GM18508 (cell line): Measurements from ENCODE around the gene UST.
"Not testable (repeated sequence)": the region's sequence is repeated elsewhere in the genome, so short reads cannot be mapped to it uniquely, and the experiment has no call there.

ENCODE experiments used
- ATAC-seq: cut with Tn5 transposase; IDR thresholded peaks from one replicate; pipeline ENCODE4 v1.9.1; 2021; ENCODE audit warnings: moderate number of reproducible peaks; ENCODE audit not compliant: insufficient read depth, unreplicated experiment

UST gene

DNA sequence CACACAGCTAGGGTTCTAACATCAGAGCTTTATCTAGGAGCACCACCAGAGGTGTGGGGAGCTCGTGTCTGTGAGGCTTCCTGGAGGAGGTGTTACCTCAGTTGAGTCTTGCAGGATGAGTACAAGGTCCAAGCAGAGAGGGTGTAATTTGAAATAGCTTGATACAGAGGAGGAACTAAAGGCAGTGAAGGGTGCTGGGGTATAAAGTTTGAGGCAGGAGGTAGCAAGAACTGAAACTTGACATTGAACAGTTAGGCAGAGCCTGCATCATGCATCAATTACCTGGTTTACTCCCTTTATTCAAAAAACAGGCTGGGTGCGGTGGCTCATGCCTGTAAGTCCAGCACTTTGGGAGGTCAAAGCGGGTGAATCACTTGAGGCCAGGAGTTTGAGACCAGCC, 241.2 kb downstream of the UST start:
- ATAC-seq: no peak

DNA sequence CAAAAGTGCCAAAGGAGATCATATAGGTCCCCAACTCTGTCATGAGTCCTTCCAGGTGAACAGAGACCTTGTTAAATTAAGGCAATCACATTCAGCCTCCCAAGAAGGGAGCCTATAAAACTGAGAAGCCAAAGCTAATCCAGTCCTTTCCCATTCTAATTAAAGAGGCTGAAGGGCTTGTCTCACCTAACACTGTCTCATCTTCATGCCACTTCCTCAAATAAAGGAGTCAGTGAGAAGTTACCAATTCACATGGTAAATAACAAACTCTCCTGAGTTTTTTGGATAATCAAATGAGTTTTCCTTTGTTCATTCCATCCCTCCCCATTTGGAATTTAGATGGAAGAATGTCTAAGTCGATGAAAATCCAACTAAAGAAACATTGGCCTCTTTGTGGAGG, 242.8 kb downstream of the UST start:
- no peak for ATAC-seq

DNA sequence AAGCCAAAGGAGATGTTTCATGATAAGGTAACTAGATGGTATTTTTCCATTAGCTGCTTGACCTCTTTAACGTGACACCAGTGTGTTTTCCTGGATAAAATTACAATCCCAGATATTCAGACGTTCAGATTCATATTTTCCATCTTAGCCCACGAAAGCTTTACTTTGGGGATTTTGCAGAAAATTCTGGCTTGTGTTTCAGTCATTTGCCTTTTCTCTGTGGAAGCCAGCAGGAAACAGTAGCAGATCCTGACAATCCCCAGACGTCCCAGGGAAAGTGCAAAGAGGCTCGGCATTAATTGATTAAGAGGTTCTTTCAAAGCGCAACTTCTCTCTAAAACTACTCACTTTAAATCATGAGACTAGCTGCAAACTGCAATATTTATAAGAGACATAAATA, 243.6 kb downstream of the UST start:
- ATAC-seq: no peak

DNA sequence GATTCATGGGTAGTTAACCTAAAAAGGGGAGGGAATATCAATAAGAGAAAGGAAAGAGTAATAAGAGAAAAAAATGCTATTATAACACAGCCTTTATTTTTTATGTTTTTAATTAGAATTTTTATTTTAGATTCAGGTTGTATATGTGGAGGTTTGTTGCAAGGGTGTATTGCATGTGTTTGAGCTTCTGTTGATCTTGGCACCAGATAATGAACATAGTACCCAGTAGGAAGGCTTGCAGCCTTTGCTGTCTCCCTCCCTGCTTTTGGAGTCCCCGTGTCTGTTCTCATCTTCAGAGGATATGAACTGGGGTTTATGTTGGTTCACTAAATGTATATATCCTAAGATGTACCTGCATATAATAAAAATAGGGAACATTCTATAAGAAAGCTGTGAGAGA, 250.0 kb downstream of the UST start:
- ATAC-seq: no peak

DNA sequence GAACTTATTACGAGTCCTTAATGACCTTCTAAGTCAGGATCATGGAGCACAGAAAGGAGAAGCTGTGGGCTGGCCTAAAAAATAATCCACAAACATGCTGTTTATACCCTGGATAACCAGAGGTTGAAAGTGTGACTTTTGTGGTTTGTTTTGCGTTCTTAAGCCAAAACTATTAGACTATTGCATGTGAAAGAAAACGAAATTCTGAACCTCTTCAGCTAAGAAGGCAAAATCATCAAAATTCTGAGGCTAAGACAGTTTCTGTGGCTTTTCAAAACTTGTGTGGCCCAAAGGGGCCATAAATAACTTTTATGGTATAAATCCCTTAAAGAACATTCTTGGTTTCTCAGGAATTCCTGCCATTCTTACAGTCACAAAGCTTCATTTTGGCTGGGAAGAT, 251.0 kb downstream of the UST start:
- ATAC-seq: no peak

DNA sequence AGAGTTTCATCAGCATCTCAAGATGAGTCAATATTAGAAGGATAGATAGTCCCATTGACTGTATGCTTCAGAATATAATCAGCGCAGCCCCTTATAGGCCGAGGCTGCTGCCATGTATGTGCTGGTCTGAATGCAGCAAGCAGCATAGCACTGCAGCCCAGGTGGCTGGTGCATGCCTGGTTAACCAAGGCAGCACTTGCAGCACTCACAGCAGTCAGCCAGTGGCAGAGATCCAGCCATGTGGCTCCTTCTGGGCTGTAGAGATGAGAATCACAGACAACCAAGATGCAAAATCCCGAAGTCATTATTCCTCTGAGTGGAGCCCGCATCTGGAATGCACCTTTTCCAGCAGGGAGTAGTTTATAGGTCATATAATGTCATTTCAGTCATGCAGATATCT, 251.9 kb downstream of the UST start:
- ATAC-seq: no peak

DNA sequence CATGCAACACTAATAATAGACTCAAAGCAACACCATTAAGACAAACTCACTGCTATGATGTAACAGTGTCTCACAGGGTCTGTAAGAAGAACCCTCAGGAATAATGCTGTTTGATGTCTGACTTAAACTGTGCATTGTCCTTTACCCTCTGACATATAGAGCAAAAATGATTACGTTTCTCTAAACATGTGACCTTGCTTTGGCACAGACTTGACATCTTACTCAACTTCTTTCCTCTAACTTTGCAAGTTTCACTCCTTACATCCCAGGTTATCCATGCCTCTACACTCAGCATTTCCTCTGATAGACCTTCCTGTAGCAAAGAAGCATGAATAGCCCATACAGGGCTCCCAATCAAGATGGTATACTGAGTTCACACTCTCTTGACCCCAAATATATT, 252.7 kb downstream of the UST start:
- no peak for ATAC-seq

DNA sequence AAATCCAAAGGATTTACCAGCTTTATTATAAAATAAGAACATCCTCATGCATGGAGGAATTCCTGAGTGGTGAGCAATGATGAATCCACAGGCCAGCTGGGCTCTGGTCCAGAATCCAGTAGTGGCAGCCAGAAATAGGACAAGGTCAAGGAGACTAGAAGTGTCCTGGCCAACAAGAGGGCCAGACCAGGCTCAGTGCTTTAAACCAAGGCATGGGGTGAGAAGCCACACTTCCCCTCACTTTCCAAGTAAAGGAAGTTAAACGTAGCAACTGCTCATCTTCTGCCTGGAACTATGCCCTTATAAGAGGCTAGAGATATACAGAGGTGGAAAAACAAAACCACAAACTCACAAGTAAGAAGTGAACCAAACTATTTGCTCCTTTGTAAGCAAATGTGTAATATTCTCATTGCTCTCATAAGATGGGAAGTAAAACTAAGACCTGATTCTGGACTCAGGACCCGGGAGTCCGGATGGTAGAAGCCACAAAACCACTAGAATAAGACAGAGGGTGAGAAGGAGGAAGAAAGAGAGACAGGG, 253.2 kb downstream of the UST start:
- no peak for ATAC-seq

DNA sequence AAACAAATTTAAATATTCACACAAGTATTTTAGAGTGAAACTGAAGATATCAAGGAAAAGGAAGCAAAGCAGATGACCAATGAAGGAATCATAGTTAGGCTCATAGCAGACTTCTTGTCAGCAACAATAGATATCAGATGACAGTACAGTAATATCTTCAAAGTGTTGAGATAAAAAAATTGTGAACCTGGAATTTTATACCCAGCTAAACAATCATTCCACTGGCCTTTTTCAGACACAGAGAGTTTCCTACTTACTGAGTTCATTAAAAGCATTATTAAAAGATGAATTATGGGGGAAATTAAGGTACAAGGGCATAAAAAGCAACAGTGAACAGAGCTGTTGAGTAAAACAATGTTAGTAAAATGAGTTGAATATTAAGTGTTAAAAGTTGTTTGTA, 254.6 kb downstream of the UST start:
- ATAC-seq: no peak

DNA sequence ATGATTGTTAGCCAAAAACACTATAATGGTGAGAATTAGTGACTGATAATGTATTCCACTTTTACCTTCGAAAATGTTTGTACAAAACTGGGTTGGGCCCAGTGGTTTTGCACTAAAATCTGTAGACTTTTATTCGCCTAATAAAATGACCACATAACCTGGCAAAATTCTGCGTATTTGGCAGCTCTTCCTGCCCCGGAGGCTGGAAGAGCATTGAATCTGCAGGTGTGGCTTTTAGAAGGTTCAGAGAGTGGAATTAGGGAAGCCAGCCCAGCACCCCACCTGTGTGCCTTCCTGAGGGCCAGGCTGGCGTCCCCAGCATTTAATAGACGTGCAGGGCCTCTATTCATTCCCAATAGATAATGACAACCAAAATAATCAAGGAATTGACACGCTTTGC, 256.7 kb downstream of the UST start:
- ATAC-seq: no peak

DNA sequence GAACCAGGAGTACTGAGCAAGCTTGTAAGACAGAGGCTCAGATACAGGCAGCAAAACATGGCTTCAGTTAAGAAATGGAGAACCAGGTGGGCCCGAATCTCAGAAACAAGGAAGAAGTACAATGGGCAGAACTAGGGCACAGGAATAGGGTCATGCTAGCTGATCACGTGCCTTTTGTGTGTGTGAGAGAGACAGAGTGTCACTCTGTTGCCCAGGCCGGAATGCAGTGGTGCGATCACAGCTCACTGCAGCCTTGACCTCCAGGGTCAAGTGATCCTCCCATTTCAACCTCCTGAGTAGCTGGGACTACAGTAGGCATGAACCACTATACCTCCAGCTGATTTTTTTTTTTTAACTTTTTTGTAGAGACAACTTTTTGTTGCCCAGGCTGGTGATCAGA, 257.8 kb downstream of the UST start:
- no peak for ATAC-seq

DNA sequence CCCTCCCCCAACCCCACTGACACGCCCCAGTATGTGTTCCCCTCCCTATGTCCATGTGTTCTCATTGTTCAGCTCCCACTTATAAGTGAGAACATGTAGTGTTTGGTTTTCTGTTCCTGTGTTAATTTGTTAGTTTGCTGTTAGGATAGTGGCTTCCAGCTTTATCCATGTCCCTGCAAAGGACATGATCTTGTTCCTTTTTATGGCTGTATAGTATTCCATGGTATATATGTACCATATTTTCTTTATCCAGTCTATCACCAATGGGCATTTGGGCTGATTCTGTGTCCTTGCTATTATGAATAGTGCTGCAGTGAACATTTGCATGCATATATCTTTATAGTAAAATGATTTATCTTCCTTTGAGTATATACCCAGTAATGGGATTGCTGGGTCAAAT, 259.4 kb downstream of the UST start:
- ATAC-seq: not testable (repeated sequence)

DNA sequence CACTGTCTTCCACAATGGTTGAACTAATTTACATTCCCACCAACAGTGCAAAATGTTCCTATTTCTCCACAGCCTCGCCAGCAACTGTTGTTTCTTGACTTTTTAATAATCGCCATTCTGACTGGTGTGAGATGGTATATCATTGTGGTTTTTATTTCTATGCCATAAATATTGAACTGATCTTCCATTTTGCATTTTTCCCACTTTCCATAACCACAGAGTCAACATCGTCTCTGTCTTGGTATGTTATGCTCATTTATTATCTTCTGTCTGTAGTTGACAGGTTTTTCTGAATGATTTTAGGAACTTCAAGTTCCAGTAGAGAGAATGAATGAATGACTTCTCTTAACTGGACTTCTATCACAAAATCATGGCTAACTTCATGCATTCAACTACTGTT, 259.8 kb downstream of the UST start:
- ATAC-seq: no peak

DNA sequence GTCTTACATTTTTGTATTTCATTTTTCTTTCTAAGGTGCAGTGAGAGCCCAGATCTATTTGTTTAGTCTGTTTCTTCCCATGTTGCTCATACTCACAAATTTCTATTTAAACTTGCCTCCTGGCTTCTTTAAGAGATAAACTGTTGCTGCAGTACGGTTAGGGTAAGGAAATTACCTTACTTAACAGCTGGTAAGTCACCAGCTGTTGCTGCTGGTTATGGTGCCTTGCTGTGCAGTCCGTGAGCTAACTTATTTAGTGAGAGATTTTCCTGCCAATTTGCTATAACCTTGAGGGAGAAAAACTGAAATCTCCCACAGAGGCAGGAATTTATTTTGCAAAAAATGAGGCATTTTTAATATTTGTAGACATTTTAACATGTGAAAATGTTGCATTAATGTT, 261.0 kb downstream of the UST start:
- no peak for ATAC-seq

DNA sequence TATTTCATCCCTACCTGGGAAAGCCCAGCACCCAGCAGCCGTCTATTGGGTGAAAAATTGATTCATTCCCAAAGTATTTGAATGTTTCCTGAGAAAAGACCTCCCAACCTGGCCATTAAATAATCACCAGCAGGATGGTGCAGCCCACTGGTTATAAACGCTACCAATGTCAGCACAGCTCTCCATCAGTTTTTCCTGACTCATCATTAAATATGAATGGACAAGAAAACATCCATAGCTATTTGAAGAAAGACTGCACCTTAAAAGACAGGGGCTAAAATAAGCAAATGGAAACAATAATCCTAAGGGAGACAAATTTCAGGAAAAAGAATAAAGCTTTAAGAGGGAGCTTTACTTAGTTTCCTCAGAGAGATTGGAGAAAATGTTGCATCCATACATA, 261.9 kb downstream of the UST start:
- no peak for ATAC-seq

DNA sequence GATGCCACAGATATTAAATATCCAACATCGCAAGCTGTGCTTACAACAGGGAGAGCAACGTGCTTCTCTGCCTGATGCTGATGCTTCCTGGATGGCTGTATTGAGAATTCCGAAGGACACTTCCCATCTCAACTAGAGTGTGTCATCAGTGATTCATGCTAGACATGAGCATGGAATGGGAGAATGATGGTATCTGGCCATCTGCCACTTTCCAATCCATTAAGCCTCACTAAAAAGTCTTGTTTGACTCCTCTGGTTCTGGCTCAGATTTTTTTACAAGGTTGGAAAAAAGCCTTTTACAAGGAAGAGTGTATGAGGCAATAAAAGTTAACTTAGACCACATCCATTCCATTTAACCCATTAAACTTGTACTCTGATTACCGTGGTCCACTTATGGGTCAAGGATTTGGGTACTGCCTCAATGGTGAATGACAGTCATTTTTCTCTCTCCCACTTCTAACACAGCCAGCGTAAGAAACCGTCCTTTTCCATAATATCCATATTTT, 265.3 kb downstream of the UST start:
- ATAC-seq: no peak

DNA sequence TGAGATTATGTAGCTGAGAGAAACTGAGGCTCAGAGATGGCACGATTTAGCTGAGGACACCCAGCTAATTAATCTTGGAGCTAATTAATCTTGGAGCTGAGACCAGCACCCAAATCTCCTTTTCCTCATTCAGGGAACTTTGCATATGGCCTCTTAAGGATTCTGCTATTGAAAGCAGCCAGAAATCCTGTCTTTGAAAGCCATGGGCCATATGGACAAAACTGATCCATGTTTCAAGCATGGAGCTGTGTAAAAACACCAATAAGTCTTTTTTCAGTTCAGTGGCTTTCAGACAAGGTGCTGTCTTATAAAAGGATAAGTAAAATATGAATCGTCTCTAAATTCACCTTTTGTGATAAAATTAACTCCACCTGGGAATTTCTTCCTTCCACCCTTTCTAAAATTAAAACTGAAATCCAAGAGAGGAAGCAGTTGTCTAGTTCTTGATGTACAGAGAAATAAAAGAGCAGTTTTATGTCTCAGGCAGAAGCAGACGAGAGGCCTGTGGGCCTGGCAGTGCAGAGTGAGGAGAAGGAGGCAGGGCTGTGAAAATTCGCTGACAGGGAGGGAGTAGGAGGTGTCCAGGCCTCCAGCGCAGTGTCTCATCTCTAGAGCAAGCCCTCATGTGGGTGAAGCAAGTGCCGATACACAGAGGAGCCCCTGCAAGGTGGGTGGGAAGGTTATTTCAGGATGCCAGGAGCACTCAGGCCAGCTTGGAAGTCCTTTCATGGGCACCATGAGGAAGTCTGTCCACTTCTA, 266.9 kb downstream of the UST start:
- ATAC-seq: no peak

DNA sequence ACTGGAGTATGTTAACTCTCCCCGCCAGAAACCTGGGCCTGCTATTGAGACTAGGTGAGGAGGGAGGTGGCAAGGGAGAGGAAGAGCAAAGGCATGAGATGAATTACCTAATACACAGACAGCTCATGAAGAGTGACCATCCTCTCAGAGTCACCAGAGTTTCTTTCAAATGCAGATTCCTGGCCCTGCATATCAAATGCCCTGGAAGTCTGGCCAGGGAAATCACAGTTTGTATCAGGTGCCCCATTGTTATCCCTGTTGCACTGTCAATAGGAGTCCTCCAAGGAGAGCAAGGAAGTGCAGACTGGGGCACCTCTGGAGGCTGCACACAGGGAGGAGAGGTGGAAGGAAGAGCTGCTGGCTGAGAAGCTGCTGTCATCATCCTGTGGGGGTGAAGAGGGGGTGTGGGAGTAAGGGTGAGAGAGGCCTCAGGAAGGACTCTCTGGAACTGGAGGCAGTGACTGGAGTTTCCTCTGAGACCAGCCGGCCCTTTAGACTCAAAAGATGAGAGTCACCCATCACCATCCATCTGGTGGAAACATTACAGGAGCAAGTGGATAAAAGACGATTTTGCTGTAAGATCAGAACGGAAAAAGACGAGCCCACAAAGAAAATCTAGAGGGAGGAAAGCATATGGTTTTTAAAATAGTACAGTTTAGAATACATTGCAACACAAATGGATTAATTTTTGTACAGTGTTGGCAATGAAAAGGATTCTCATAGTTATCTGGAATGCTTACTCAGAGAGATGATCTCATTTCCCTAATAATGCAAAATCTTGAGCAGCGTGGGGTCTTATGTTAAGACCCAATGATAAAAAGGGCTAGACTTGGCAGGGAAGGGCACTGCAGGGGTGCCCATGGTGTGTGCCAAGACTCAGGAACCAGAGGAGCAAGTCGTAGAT, 268.1 kb downstream of the UST start:
- ATAC-seq: no peak

DNA sequence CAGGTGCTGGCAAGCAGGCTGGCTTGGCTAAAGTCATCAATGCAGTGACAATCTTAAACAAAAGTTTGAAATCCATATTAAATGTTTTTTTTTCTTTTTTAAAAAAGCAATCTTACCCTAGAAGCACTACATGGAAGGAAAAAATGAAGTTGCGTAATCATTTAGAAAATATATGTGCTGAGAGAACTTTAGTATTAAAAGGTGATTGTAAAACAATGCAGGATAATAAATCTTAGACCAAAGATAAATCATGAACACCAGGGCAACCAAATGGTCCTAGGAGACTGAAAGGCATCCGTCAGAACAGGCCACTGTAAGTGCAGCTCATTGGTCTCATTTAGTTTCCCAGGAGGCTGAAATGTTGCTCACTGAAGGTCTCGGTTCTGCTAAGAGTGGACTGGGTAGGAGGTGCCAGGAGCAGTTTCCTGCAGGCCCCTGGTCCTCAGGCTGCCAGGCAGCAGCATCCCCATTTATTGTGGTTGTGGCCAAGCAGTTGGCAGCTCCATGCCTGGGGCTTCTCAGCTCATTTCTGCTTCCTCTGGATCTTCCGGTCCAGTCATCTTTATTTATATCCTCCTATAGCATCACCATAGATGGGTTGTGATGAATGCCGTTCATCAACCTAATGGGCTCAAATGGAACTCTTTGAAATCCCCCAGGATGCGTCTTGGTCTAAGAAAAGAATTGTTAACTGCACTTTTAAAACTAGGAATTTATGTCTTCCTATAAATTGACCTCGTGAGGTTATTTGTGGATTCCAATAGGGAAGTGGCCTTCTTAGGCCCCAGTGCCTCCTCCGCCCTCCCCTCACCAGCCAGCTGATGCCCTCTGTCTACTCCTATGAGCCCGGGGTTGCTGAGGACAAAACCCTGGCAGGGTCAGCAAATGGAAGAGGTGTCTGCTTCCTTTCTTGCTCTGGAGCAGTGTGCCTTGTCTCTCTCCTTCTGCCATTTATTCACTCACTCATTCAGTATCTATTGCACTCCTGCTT, 269.0 kb downstream of the UST start:
- no peak for ATAC-seq

DNA sequence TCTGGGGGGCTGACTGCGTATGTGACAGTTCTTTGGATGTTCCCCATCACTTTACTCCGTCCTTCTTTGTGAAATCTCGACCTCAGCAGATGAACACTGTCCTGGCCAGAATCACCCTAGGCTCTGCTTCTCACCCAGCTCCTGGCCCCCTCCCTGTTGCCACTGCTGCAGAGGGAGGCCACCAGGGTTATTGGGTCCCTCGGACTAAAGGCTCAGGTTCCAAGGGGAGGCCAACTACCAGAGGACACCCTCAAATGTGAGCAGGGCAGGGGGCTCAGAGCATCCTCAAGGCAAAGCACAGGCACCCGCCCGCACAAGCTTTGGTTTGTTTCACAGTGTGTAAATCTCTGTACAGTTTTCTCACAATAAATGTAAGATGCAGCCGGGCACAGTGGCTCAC, 269.9 kb downstream of the UST start:
- no peak for ATAC-seq
